Muscle of back (tissue), 11 donors: ENCODE results near the gene FAM167B. TPM values are rescaled to one million over a fixed set of nuclear protein-coding genes. Genes with fewer than 3 reads are reported as not detected.
"Not testable (repeated sequence)": the region's sequence is repeated elsewhere in the genome, so short reads cannot be mapped to it uniquely, and the experiment has no call there.

ENCODE experiments used
- DNase-seq, 3 donors: peaks; one replicate each; pipeline versions ENCODE4 v3.0.0 to v3.0.0-alpha.2; 2013
- polyA plus RNA-seq, 10 donors: library from polyadenylated mRNA; unstranded; fragments of 120-200 nt; gene quantifications; one replicate each; pipeline ENCODE4 v1.2.1, GENCODE V29; 2013; ENCODE audit not compliant: insufficient read length in 10 of 10

The FAM167B gene
- polyA plus RNA-seq, 10 donors: 2.1 to 6.7 (median 3.9) TPM

- peak; percentile 83 to 94 (median 90) for DNase-seq
Measured at GRCh38 chr1:32291708-32292538, 44.9 kb downstream of the FAM167B start, which contains the start of gene HDAC1. TSS of gene HDAC1 (plus strand) at chr1:32292083. CDS start at chr1:32292170, 87 bp downstream.

- not testable (repeated sequence) for DNase-seq
Measured at GRCh38 chr1:32298211-32298610, 51.2 kb downstream of the FAM167B start.

Other genes with a start within 250 kb of the FAM167B start
- 100 to 1,000 TPM; 120 to 169 (median 138) TPM for gene KHDRBS1, start 233.4 kb upstream of the FAM167B start, polyA plus RNA-seq
- gene TMEM39B, start 174.3 kb upstream of the FAM167B start, polyA plus RNA-seq: 10 to 100 TPM; 11.6 to 19.1 (median 13.2) TPM
- 10 to 100 TPM; 20.4 to 35.1 (median 25.1) TPM for gene KPNA6, start 139.2 kb upstream of the FAM167B start, polyA plus RNA-seq
- gene TXLNA, start 67.5 kb upstream of the FAM167B start, polyA plus RNA-seq: 10 to 100 TPM; 27.8 to 44.4 (median 33.7) TPM
- gene CCDC28B, start 46.6 kb upstream of the FAM167B start, polyA plus RNA-seq: 10 to 100 TPM; 28.8 to 60.1 (median 46.8) TPM
- 1 to 10 TPM; 2.0 to 4.9 (median 3.1) TPM for gene IQCC, start 41.6 kb upstream of the FAM167B start, polyA plus RNA-seq
- under 1 TPM; 0.19 to 0.94 (median 0.31) TPM for gene DCDC2B, start 38.1 kb upstream of the FAM167B start, polyA plus RNA-seq
- 10 to 100 TPM in 4 of 10 donors, 1 to 10 TPM in 6; 8.0 to 16.0 (median 9.1) TPM for gene TMEM234, start 24.9 kb upstream of the FAM167B start, polyA plus RNA-seq
- 100 to 1,000 TPM; 146 to 185 (median 164) TPM for gene EIF3I, start 24.8 kb upstream of the FAM167B start, polyA plus RNA-seq
- 10 to 100 TPM in 1 of 10 donors, 1 to 10 TPM in 2, under 1 TPM in 7; 0.26 to 14.1 (median 0.74) TPM for gene LCK, start 4.0 kb downstream of the FAM167B start, polyA plus RNA-seq
- 10 to 100 TPM; 27.5 to 50.3 (median 41.3) TPM for gene HDAC1, start 44.9 kb downstream of the FAM167B start, polyA plus RNA-seq
- gene MARCKSL1, start 89.0 kb downstream of the FAM167B start, polyA plus RNA-seq: 100 to 1,000 TPM; 129 to 217 (median 146) TPM
- gene FAM229A, start 115.3 kb downstream of the FAM167B start, polyA plus RNA-seq: 1 to 10 TPM; 1.7 to 8.1 (median 4.7) TPM
- gene TSSK3, start 115.3 kb downstream of the FAM167B start, polyA plus RNA-seq: 1 to 10 TPM in 6 of 10 donors, under 1 TPM in 4; 0.82 to 5.1 (median 1.8) TPM
- 10 to 100 TPM; 34.3 to 43.8 (median 40.0) TPM for gene BSDC1, start 147.2 kb downstream of the FAM167B start, polyA plus RNA-seq
- under 1 TPM; 0.07 to 0.22 (median 0.14) TPM for gene ZBTB8B, start 217.8 kb downstream of the FAM167B start, polyA plus RNA-seq